ENCODE results near the gene ALK.

Gene ALK

GRCh38 chr2:29423061-29423666 lies 498.2 kb downstream of the ALK start:
- ChIA-PET POLR2A (no interaction called here), CTCF (interaction anchor here (1.1 to 1.2 kb wide), 2 partner anchors 33 to 184 kb away, joined by 3 read pairs; no protein-coding TSS in a partner anchor)
- no peak for DNase-seq (ENCODE audit: extremely low spot score)
- no peak for TF ChIP-seq CTCF (IDR thresholded peaks at IDR 0.05; ENCODE audit: control extremely low read depth, extremely low read depth, low read depth, missing control alignments)

DNA sequence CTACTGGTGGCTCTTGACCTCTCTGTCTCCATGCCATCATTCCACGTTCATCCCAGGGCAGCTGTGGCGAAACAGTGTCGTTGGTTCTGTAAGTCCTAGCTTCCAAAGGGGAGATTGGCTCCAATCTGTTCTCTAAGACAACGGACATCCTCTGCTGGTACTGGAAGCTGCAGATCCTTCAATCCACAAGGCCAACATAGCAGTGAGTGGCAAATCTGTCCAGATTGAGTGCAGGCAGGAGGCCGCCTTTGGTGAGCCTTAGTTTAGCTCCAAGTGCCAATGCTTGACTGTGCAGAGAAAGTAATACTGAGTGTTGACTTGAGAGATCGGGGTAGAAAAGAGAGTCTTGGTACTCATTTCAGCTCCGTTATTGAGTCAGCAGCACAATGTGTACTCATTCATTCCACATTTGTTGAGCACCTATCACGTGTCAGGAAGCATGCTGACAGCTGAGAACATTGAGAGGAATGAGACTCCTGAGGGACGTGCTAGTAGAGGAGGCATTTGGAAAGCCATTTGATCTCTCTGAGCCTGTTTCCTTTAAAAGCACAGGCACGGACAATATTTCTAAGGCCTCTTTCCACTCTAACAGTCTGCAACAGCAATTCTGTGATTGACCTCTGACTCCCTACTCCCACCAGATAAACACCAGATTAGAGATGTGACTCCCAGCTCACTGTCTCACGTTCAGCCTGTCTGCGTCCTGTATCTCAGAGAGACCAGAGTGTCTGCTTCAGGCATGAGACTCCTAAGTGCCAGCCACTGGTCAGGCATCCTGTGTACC lies 500.2 kb downstream of the ALK start:
- ChIA-PET CTCF (interaction anchor here (0.8 to 1.7 kb wide), 4 partner anchors 9 to 140 kb away, joined by 3 to 5 read pairs (median 3); no protein-coding TSS in a partner anchor), POLR2A (no interaction called here)
- no peak for DNase-seq (ENCODE audit: extremely low spot score)
- TF ChIP-seq CTCF (IDR thresholded peaks at IDR 0.05; ENCODE audit: control extremely low read depth, extremely low read depth, low read depth, missing control alignments): no peak

DNA sequence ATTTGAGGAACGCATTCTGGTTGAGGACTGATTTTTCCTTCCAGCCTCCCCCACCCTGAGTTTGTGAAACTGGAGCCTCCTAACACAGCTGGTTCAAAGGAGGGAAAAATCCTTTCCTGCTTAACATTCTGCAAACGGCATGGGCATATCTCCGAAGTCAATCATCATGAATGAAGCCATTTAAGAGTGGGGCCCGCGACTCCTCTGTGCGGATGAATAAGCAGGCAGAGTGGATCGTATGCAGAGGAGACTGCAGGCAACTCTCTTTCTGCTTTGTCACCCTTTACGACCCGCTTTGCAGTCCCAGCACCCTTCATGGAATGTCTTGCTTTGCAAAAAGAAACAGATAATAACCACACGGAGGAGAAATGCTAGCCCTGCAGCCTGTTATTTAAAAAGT lies 500.9 kb downstream of the ALK start:
- DNase-seq (ENCODE audit: extremely low spot score): no peak
- CTCF ChIA-PET: interaction anchor here (1.7 kb wide), 1 partner anchor 8 kb away, joined by 5 read pairs; no protein-coding TSS in a partner anchor
- no peak for TF ChIP-seq CTCF (IDR thresholded peaks at IDR 0.05; ENCODE audit: control extremely low read depth, extremely low read depth, low read depth, missing control alignments)
- POLR2A ChIA-PET: no interaction called here

- DNase-seq (ENCODE audit: extremely low spot score): no peak
- CTCF ChIA-PET: no interaction called here
- POLR2A ChIA-PET: no interaction called here
- TF ChIP-seq CTCF (IDR thresholded peaks at IDR 0.05; ENCODE audit: control extremely low read depth, extremely low read depth, low read depth, missing control alignments): no peak
These were observed 503.8 kb downstream of the ALK start for GRCh38 chr2:29417630-29418029.

DNA sequence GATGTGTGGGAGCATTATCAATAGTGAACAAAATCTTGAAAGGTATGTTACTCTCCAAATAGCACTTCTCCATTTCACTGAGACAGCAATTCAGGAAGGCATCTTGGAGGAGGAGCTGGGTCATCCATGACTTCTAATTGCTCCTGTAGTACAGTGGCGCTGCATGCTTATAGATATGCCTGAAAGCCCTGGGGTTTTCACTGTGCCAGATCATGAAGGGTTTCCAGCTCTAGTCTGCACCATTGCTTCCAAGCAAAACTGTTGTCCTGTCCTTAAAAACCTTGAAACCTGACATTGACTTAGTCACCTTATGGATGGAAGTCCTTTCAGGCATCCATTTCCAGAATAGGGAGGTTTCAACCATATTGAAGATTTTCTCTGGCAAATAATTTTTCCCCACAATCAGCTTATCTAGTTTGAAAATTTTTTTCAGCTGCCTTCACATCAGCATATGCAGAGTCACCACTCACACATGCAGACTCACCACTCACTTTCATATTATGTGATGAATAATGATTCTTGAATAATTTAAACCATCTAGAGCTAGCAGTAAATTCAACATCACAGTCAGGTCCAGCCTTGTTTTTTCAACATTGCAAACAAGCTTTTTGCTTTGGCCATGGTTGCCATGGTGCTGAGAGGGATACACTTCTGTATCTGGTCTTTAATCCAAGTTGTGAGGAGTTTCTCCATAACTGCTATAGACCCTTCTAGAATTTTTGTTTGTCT lies 509.0 kb downstream of the ALK start:
- POLR2A ChIA-PET: no interaction called here
- TF ChIP-seq CTCF (IDR thresholded peaks at IDR 0.05; ENCODE audit: control extremely low read depth, extremely low read depth, low read depth, missing control alignments): no peak
- CTCF ChIA-PET: interaction anchor here (1.0 to 1.9 kb wide), 2 partner anchors 9 to 14 kb away, joined by 5 read pairs; no protein-coding TSS in a partner anchor
- no peak for DNase-seq (ENCODE audit: extremely low spot score)

DNA sequence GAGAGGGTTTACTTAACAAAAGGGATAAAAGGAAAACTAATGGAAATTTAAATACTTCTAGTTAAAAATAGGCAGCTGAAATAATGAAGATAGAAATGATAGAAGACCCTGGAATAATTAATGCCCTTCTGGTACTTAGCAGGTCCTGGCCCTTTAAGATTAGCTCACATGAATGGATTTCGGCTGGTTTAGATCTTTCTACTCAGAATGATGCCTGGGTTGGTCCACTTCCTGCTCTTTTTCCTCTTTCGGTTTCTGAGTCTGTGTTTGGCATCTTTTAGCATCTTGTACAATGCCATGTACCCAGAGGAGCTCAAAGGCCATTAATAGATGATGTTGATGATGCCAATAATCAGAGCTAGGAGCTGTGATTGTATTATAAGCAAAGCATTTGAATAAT lies 515.7 kb downstream of the ALK start:
- ChIA-PET CTCF (interaction anchor here (1.4 kb wide), 1 partner anchor 22 kb away, joined by 4 read pairs; no protein-coding TSS in a partner anchor), POLR2A (no interaction called here)
- no peak for TF ChIP-seq CTCF (IDR thresholded peaks at IDR 0.05; ENCODE audit: control extremely low read depth, extremely low read depth, low read depth, missing control alignments)
- DNase-seq (ENCODE audit: extremely low spot score): no peak

Data from GM10248 (cell line).